GM23338 (cell line): ENCODE data around the gene LYST. TPM values are rescaled to one million over a fixed set of nuclear protein-coding genes. Genes with fewer than 3 reads are reported as not detected.

Source experiments
- ATAC-seq: fragments of 200-7000 bp; cut with Tn5 transposase; 3 replicates; pipeline ENCODE4 v1.9.1; 2020
- DNase-seq: peaks from one replicate; pipeline ENCODE4 v3.0.0-alpha.2; 2015; ENCODE audit warnings: low spot score
- H2AFZ ChIP-seq: fragments of 200-600 bp; sonication (generic); 2 replicates; pipeline ENCODE4 v1.8.0; 2016; ENCODE audit warnings: antibody characterized with exemption, mild to moderate bottlenecking, moderate library complexity
- H3F3A ChIP-seq: fragments of 200-600 bp; sonication (generic); replicated peaks from 2 replicates; pipeline ENCODE4 v1.8.0; 2017; ENCODE audit warnings: antibody characterized with exemption, mixed run types, low read depth
- H3K27ac ChIP-seq: fragments of 200-600 bp; sonication (generic); 2 replicates; pipeline ENCODE4 v1.6.1; 2016; ENCODE audit warnings: low read depth
- H3K27me3 ChIP-seq: fragments of 200-600 bp; sonication (generic); 2 replicates; pipeline ENCODE4 v1.8.0; 2016; ENCODE audit warnings: mild to moderate bottlenecking, mixed run types, moderate library complexity; ENCODE audit not compliant: insufficient read depth
- H3K36me3 ChIP-seq: fragments of 200-600 bp; sonication (generic); 2 replicates; pipeline ENCODE4 v1.8.0; 2016; ENCODE audit warnings: mild to moderate bottlenecking; ENCODE audit not compliant: insufficient read depth
- H3K4me1 ChIP-seq: fragments of 200-600 bp; sonication (generic); 2 replicates; pipeline ENCODE4 v1.8.0; 2016; ENCODE audit warnings: mild to moderate bottlenecking, moderate library complexity; ENCODE audit not compliant: insufficient read depth
- H3K4me2 ChIP-seq: fragments of 200-600 bp; sonication (generic); 2 replicates; pipeline ENCODE4 v1.7.1; 2017; ENCODE audit warnings: mixed run types
- H3K4me3 ChIP-seq: fragments of 200-600 bp; sonication (generic); 2 replicates; pipeline ENCODE4 v1.6.1; 2016; ENCODE audit warnings: mixed run types
- H3K79me2 ChIP-seq: fragments of 200-600 bp; sonication (generic); replicated peaks from 2 replicates; pipeline ENCODE4 v1.8.0; 2017; ENCODE audit warnings: mild to moderate bottlenecking; ENCODE audit not compliant: insufficient read depth
- H3K9me2 ChIP-seq: fragments of 200-600 bp; sonication (generic); 2 replicates; pipeline ENCODE4 v1.8.0; 2017; ENCODE audit not compliant: insufficient read depth
- H4K20me1 ChIP-seq: fragments of 200-600 bp; sonication (generic); replicated peaks from 2 replicates; pipeline ENCODE4 v1.8.0; 2017; ENCODE audit warnings: mild to moderate bottlenecking; ENCODE audit not compliant: insufficient read depth
- H3K27ac Mint-ChIP-seq: 2 replicates; pipeline ENCODE4 v1.8.0; 2020; ENCODE audit warnings: inconsistent platforms, mild to moderate bottlenecking, moderate library complexity, mixed read lengths
- H3K27me3 Mint-ChIP-seq: 3 replicates; pipeline ENCODE4 v1.8.0; 2022; ENCODE audit warnings: low read depth, mild to moderate bottlenecking, moderate library complexity, mixed read lengths, inconsistent platforms; ENCODE audit not compliant: insufficient read depth, poor library complexity
- H3K36me3 Mint-ChIP-seq: 3 replicates; pipeline ENCODE4 v1.8.0; 2021; ENCODE audit warnings: low read depth, mild to moderate bottlenecking, inconsistent platforms, moderate library complexity, mixed read lengths
- H3K4me1 Mint-ChIP-seq: 3 replicates; pipeline ENCODE4 v1.8.0; 2020; ENCODE audit warnings: mild to moderate bottlenecking, inconsistent platforms, mixed read lengths
- H3K4me3 Mint-ChIP-seq: 3 replicates; pipeline ENCODE4 v1.8.0; 2021; ENCODE audit warnings: moderate library complexity, mild to moderate bottlenecking, inconsistent platforms, mixed read lengths
- H3K9me3 Mint-ChIP-seq: 3 replicates; pipeline ENCODE4 v1.8.0; 2020; ENCODE audit warnings: moderate library complexity, mild to moderate bottlenecking, inconsistent platforms, mixed read lengths
- CREB1 ChIP-seq: fragments of 250-450 bp; sonication (Bioruptor Pico); IDR thresholded peaks from 2 replicates; pipeline ENCODE4 v1.5.0; 2020; ENCODE audit warnings: low read depth, mild to moderate bottlenecking, moderate library complexity
- EZH2phosphoT487 ChIP-seq: fragments of 200-600 bp; sonication (generic); IDR thresholded peaks from one replicate; pipeline ENCODE4 v1.8.1; 2018; ENCODE audit warnings: antibody characterized with exemption; ENCODE audit not compliant: unreplicated experiment
- REST ChIP-seq: IDR thresholded peaks from one replicate; pipeline ENCODE4 v1.6.1; 2018; ENCODE audit warnings: antibody characterized with exemption; ENCODE audit not compliant: unreplicated experiment
- STAT1 ChIP-seq: IDR thresholded peaks from one replicate; pipeline ENCODE4 v1.6.1; 2016; ENCODE audit warnings: antibody characterized with exemption; ENCODE audit not compliant: unreplicated experiment
- ZNF114 ChIP-seq: fragments of 250-450 bp; sonication (Bioruptor Pico); IDR thresholded peaks from 2 replicates; pipeline ENCODE4 v1.5.0; 2020; ENCODE audit warnings: mild to moderate bottlenecking, moderate library complexity
- ZNF462 ChIP-seq: fragments of 250-450 bp; sonication (Bioruptor Pico); IDR thresholded peaks from 2 replicates; pipeline ENCODE4 v1.5.0; 2020; ENCODE audit warnings: mild to moderate bottlenecking, moderate library complexity
- polyA plus RNA-seq: library from polyadenylated mRNA; unstranded; fragments of >200 nt; fragmentation: Nextera tagmentation; extraction: Ambion mirVana; gene quantifications from 2 replicates; pipeline ENCODE4 v1.2.1, GENCODE V29; 2016
- total RNA-seq: library from RNA; depleted of rRNA; stranded (reverse); fragments of >200 nt; shearing (Covaris generic); gene quantifications from 2 replicates; pipeline ENCODE4 v1.2.3, GENCODE V29; 2014
- TF ChIP-seq, protein P1 (sequence below), 2 experiments: fragments of 200-600 bp in 1 of 2; sonication (generic) in 1 of 2; conservative IDR thresholded peaks; 2 replicates each; pipeline versions ENCODE4 v1.5.1 to v1.6.1; 2016 to 2017; ENCODE audit warnings: antibody characterized with exemption in 2 of 2, low read depth in 2 of 2, mild to moderate bottlenecking in 2 of 2, moderate library complexity in 1 of 2

Gene LYST
- total and polyA plus RNA-seq, 2 experiments from 2014 or later: 0.21 to 1.0 TPM

GRCh38 chr1:235642011-235642942, 224.4 kb downstream of the LYST start (continued):
- TF ChIP-seq ZNF462 (CRISPR knock-in tag): no peak

DNA sequence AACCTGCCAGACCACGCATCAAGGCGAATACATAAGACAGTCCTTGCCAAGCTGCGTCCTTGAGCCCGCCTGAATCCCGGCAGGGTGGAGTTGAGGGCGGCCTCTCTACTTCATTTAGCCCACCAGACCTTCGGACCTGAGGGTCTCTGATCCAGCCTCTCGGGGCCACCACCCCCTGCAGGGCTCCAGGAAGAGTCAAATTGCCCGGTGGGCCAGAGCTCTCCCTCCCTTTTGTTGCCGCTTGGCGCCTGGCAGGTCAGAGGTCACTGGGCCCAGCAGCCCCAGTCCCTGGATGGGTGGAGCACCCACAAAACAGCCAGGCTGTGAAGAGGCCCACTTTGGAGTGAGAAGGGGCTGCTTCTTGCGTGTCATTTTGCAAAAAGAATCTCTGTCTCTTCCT, 226.1 kb downstream of the LYST start:
- peaks cover 86% of the 10 kb centered on the region for H3K79me2 ChIP-seq
- no peaks in the 10 kb centered on the region; the same call in 2 of the 3 replicates for H3K36me3 Mint-ChIP-seq
- peaks cover 42% of the 10 kb centered on the region for H3K4me1 Mint-ChIP-seq
- H4K20me1 ChIP-seq: peaks cover 18% of the 10 kb centered on the region; the same call in 1 of the 2 replicates
- H3K4me3 Mint-ChIP-seq: no peak overlapping the region
- no peaks in the 10 kb centered on the region for H3K36me3 ChIP-seq
- no peak overlapping the region for H3K27ac Mint-ChIP-seq
- DNase-seq (no peak), ATAC-seq (no peak)
- H3K4me2 ChIP-seq: no peak overlapping the region
- H3K27ac ChIP-seq: no peak overlapping the region
- no peaks in the 10 kb centered on the region for H3K27me3 ChIP-seq
- 0 out of 2 replicates have a peak, but pooled peaks cover 3% of the 10 kb centered on the region for H3F3A ChIP-seq
- no peaks in the 10 kb centered on the region for H3K9me3 Mint-ChIP-seq
- peaks cover 5% of the 10 kb centered on the region for H3K27me3 Mint-ChIP-seq
- H3K4me3 ChIP-seq: no peak overlapping the region
- no peak overlapping the region for H2AFZ ChIP-seq
- H3K9me2 ChIP-seq: peaks cover 3% of the 10 kb centered on the region; the same call in 1 of the 2 replicates
- H3K4me1 ChIP-seq: peaks cover 27% of the 10 kb centered on the region
- TF ChIP-seq EZH2phosphoT487 (no peak), STAT1 (no peak), ZNF114 (CRISPR knock-in tag) (no peak), CREB1 (no peak), REST (no peak)
- TF ChIP-seq, protein P1, sequence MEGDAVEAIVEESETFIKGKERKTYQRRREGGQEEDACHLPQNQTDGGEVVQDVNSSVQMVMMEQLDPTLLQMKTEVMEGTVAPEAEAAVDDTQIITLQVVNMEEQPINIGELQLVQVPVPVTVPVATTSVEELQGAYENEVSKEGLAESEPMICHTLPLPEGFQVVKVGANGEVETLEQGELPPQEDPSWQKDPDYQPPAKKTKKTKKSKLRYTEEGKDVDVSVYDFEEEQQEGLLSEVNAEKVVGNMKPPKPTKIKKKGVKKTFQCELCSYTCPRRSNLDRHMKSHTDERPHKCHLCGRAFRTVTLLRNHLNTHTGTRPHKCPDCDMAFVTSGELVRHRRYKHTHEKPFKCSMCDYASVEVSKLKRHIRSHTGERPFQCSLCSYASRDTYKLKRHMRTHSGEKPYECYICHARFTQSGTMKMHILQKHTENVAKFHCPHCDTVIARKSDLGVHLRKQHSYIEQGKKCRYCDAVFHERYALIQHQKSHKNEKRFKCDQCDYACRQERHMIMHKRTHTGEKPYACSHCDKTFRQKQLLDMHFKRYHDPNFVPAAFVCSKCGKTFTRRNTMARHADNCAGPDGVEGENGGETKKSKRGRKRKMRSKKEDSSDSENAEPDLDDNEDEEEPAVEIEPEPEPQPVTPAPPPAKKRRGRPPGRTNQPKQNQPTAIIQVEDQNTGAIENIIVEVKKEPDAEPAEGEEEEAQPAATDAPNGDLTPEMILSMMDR (conservative IDR thresholded peaks at IDR 0.05; ENCODE audit: low read depth in 2 of 2): no peak
